HTR-8/SVneo (cell line): ENCODE data around the gene CT45A10.
"Not testable (repeated sequence)": the region's sequence is repeated elsewhere in the genome, so short reads cannot be mapped to it uniquely, and the experiment has no call there.

Source experiments
- DNase-seq: peaks from one replicate; pipeline ENCODE4 v3.0.0; 2011; ENCODE audit warnings: low spot score, mixed read lengths; ENCODE audit not compliant: insufficient read length
- FAIRE-seq: peaks from 2 replicates; lab custom pipeline; 2011; peaks lifted over from hg19 to GRCh38; lab: Jason Lieb, UNC

Gene CT45A10, protein sequence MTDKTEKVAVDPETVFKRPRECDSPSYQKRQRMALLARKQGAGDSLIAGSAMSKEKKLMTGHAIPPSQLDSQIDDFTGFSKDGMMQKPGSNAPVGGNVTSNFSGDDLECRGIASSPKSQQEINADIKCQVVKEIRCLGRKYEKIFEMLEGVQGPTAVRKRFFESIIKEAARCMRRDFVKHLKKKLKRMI

GRCh38 chrX:135893294-135893817 is at the start of gene CT45A10, which contains the start of gene SAGE1:
Gene CT45A10 (minus strand): TSS chrX:135893444. CDS start chrX:135885344, 8,100 bp downstream.
Gene SAGE1 (plus strand): TSS chrX:135893716. CDS start chrX:135896243, 2,527 bp downstream.
- DNase-seq: no peak
- FAIRE-seq: no peak

- no peak for FAIRE-seq
- no peak for DNase-seq
Observed at GRCh38 chrX:135931644-135932487, 38.6 kb upstream of the CT45A10 start.

- DNase-seq (no peak), FAIRE-seq (no peak)
Observed at GRCh38 chrX:135927897-135928296, 34.7 kb upstream of the CT45A10 start.

GRCh38 chrX:135923353-135923752 is 30.1 kb upstream of the CT45A10 start:
- FAIRE-seq (no peak), DNase-seq (no peak)

DNA sequence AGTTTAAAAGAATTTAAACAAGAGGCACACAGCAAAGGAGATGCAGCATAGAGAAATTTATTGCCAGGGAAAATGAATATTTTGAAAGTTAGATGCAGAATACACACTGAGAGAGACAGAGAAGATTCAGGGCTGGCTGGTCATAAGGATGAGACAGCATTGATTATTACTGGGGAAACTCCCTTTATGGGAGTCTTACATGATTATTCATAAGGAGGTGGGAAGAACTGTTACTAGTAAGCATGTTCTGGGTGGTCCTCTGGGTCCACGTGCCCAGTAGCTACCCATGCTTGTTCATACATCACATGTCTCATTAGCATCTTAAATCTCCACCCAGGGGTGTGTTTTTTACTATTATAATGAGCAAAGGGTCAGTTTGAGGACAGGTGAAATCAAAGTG is 27.3 kb upstream of the CT45A10 start:
- FAIRE-seq, DNase-seq: not testable (repeated sequence)

DNA sequence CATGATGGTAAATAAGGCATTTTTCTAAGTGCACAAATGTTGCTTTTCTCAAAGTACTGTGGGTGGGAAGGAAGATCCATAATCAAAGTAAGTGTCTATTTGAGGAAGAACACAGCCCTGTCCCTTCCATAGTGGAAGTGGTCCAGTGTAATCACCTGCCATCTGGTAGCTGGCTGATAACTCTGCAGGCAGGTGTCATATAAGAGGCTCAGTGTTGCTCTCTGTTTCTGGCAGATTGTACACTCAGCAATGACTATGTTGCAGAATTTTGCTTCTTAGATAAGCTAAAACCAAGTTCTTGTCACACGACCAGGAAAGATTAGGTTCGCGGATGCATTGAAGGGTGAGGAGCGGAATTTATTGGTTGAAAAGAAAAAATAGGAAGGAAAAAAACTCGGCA is 21.2 kb upstream of the CT45A10 start:
- DNase-seq: no peak
- no peak for FAIRE-seq

DNA sequence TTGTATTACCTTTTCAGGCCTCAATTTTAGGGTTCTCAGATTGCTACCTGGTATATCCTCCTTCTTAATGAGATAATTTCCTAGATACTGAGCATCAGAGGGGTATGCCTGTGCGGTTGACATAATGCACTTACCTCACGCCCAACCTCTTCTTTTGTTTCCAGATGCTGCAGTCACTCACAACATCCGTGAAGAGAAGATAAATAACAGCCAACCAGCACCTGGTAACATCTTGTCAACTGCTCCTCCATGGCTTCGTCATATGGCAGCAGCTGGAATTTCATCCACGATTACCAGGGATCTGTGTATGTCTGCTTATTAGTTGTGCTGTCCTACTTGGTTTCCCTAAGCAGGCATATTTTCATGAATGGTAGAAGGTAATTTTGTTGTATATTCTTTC is 17.0 kb upstream of the CT45A10 start:
- DNase-seq (no peak), FAIRE-seq (no peak)

GRCh38 chrX:135892781-135893180 is 463 bp downstream of the CT45A10 start:
- FAIRE-seq: no peak

DNA sequence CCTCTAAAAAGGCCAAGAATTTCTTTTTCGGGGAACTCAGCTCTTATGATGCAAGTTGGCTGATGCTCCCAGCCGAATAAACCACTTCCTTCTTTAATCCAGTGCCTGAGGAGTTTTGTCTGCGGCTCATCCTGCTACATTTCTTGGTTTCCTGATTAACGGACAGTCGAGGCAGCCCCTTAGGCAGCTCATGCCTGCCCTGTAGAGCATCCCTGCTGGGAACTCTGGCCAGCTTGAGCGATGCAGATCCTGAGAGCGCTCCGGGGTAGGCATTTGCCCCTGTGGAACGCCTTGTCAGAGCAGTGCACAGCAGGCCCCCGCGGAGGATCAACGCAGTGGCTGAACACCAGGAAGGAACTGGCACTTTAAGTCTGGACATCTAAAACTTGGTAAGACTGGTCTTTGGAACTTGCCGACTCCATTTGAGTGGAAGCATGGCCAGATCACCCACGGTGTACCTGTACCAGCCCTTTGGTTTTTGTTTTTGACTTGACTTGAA is 3.1 kb downstream of the CT45A10 start:
- DNase-seq (no peak), FAIRE-seq (no peak)

More at GRCh38 chrX:135892781-135893180, 463 bp downstream of the CT45A10 start:
- DNase-seq: no peak

- not testable (repeated sequence) for FAIRE-seq, DNase-seq
Observed at GRCh38 chrX:135888976-135889375, 4.3 kb downstream of the CT45A10 start.

GRCh38 chrX:135888230-135888629 is 5.0 kb downstream of the CT45A10 start:
- not testable (repeated sequence) for FAIRE-seq, DNase-seq

- DNase-seq, FAIRE-seq: not testable (repeated sequence)
Observed at GRCh38 chrX:135882741-135883140, 10.5 kb downstream of the CT45A10 start.

DNA sequence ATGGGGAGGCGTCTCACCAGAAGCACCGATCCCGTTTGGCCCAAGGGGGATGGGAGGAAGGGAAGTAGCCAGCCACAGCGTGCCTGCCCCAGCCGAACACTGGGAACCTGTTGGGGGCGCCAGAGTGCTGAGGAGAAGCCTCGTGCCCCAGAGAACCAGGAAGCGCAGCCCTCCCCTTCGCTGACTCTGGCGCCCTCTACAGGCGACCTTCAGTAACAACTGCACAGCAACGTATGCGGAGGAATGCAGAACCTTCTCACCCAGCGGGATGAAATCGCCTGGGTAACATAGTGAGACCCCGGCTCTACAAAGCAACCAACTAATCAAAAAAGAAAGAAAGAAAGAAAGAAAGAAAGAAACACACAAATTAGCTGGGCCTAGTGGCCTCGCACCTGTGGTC is 21.5 kb downstream of the CT45A10 start, which contains the start of gene CT45A9:
Gene CT45A9 (minus strand): TSS at position 101 of the 400 bp plus-strand sequence. CDS start 3,751 bp downstream, outside the sequence.
- not testable (repeated sequence) for DNase-seq, FAIRE-seq

- FAIRE-seq, DNase-seq: not testable (repeated sequence)
Observed at GRCh38 chrX:135854438-135854837, 38.8 kb downstream of the CT45A10 start, which contains the start of gene CT45A8. Gene CT45A8 (minus strand): TSS chrX:135854538. CDS start chrX:135850783, 3,755 bp downstream.

GRCh38 chrX:135837180-135837579 is 56.1 kb downstream of the CT45A10 start, which contains the start of gene CT45A7:
Gene CT45A7 (minus strand): TSS chrX:135837280. CDS start chrX:135833533, 3,747 bp downstream.
- DNase-seq, FAIRE-seq: not testable (repeated sequence)
